ENCODE data around the gene RMDN3. TPM values are rescaled to one million over a fixed set of nuclear protein-coding genes. Genes with fewer than 3 reads are reported as not detected.

Gene RMDN3
- total and polyA plus RNA-seq, 9 of the 15 experiments (the other 6 are each of a cell fraction or from before 2014, with no cell fraction given) = 8.1 to 38.2 (median 25.9) TPM

DNA sequence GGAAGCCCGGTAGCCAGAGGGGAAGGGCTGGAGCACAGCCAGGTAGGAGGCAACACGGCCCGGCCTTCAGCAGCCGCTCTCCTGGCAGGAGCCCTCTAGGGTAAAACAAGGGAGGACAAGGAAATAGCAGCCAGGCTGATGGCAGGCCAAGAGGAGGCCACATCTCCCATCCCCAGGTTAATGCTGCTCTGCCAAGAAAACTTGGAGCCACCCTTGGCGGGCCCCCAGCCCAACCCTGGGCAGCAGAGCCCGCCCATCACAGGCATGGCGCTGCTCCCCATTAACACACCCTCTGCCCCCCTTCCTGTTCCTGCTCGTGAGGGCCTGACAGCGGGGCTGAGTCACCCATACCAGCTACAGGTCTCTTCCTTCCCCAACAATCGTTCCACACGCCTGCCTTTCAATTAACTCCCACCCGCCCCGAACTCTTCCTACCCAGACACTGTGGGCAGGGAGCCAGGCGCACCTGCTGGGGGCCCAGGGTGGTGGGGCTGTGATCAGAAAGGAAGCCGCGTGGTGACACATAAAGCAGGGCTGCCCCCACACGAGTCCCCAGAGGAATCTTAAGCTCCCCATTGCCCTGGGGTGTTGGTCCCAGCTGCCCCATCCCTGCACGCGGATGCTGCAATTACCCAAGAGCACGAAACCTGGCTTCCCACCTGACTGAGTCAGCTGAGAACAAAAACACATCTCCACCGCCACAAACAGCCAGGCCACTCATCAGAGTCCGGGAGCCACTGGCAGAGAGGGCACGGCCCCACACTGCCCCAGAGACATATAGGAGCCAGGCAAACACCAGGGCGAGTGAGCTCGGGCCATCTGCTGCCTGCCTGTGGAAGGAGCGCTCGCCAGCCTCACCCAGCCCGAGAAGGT, 14.5 kb upstream of the RMDN3 start, which contains the start of gene C15orf62 (continued):
- TF ChIP-seq, protein P1, sequence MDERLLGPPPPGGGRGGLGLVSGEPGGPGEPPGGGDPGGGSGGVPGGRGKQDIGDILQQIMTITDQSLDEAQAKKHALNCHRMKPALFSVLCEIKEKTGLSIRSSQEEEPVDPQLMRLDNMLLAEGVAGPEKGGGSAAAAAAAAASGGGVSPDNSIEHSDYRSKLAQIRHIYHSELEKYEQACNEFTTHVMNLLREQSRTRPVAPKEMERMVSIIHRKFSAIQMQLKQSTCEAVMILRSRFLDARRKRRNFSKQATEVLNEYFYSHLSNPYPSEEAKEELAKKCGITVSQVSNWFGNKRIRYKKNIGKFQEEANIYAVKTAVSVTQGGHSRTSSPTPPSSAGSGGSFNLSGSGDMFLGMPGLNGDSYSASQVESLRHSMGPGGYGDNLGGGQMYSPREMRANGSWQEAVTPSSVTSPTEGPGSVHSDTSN (CRISPR knock-in tag; IDR thresholded peaks at IDR 0.05; ENCODE audit: low read depth) = no peak
- TF ChIP-seq, protein P1 (tag; conservative IDR thresholded peaks at IDR 0.05; ENCODE audit: low read depth) = no peak

DNA sequence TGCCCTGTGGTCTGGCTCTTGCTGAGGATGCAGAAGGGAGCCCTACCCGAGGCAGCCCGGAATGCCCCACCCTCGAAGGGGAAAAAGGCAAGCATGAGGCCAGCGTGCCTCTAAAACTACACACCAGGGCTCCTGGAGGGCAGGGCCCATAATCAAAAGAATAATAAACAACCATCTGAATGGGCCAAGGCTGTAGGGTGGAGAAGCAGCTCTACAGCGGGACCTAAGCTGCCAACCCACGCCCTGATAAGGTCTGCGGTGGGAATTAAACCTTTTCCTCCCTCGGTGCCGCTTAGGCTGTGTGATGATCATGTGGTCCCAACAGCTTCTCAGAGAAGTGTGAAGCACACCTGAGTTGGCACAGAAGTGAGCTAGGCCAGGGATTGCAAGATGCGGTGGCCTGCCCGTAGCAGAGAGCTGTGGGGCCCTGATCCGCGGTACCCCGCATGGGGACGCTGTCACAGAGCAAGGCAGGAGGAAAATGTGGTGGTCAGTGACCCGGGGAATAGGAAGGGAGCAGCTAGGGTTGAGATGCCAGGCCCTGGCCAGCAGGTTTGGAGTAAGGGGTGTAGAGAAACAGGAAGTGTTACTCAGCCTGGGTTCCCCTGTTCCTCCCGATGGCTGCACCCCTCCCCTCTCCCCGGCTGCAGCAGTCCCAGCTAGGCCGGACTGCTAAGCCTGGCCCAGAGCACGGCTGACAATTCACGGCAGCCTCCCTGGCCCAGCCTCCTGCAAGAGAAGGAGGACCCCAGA, 13.6 kb upstream of the RMDN3 start:
- no peak for ATAC-seq
- intact Hi-C loops (cut with micrococcal nuclease) (loop anchor here (10.0 kb wide), 1 partner anchor 174 kb away; the partner anchor contains the start of gene KNL1), in situ Hi-C loops (cut with MboI) (no loop called here)
- H3K4me1 ChIP-seq (replicated peaks in 1 of 2; ENCODE audit: control insufficient read depth in 2 of 2, insufficient read depth in 2 of 2, low read length in 2 of 2) = peaks cover 16 to 59% of the 10 kb centered on the region in 2 experiments; a peak in 4 of 5 replicates
- H3K36me3 ChIP-seq (ENCODE audit: control insufficient read depth, insufficient read depth, low read length) = peaks cover 26% of the 10 kb centered on the region; the same call in 1 of the 3 replicates
- H3K4me3 ChIP-seq = no peak overlapping the region
- FAIRE-seq = no peak
- CTCF ChIA-PET (ENCODE audit: low intra/inter-chr PET ratio) = no interaction called here
- H3K9me3 ChIP-seq (replicated peaks; ENCODE audit: control insufficient read depth, insufficient read depth, low read depth, low read length) = no peaks in the 10 kb centered on the region
- TF ChIP-seq ZNF239 (CRISPR knock-in tag; IDR thresholded peaks at IDR 0.05) = peak; percentile 52; the same call in 1 of the 2 replicates
- no peak for TF ChIP-seq KAT7 (CRISPR knock-in tag; IDR thresholded peaks at IDR 0.05; ENCODE audit: borderline replicate concordance)
- TF ChIP-seq, protein P2, sequence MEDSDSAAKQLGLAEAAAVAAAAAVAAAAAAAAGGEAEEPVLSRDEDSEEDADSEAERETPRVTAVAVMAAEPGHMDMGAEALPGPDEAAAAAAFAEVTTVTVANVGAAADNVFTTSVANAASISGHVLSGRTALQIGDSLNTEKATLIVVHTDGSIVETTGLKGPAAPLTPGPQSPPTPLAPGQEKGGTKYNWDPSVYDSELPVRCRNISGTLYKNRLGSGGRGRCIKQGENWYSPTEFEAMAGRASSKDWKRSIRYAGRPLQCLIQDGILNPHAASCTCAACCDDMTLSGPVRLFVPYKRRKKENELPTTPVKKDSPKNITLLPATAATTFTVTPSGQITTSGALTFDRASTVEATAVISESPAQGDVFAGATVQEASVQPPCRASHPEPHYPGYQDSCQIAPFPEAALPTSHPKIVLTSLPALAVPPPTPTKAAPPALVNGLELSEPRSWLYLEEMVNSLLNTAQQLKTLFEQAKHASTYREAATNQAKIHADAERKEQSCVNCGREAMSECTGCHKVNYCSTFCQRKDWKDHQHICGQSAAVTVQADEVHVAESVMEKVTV (CRISPR knock-in tag; IDR thresholded peaks at IDR 0.05) = no peak
- TF ChIP-seq ZFPM2 (CRISPR knock-in tag; IDR thresholded peaks at IDR 0.05) = no peak
- H3K27ac ChIP-seq (ENCODE audit: extremely low read depth, low read depth, low read length) = no peak overlapping the region
- POLR2A ChIA-PET = no interaction called here
- H2AFZ ChIP-seq (ENCODE audit: low read depth, low read length) = no peak overlapping the region
- no peaks in the 10 kb centered on the region; the same call in none of the 2 replicates for H4K20me1 ChIP-seq (replicated peaks; ENCODE audit: control insufficient read depth, insufficient read depth, low read length)
- H3K27me3 ChIP-seq (ENCODE audit: control insufficient read depth in 2 of 2, insufficient read depth in 2 of 2, low read length in 2 of 2) = no peaks in the 10 kb centered on the region
- H3K79me2 ChIP-seq (ENCODE audit: control insufficient read depth, insufficient read depth, low read length) = no peaks in the 10 kb centered on the region
- no peak overlapping the region for H3K4me2 ChIP-seq (ENCODE audit: insufficient read depth, low read length)
- peak overlapping the region in 1 of 2 experiments; percentile 24; a peak in 1 of 4 replicates for H3K9ac ChIP-seq (ENCODE audit: insufficient read depth in 1 of 2, low read depth in 2 of 2, low read length in 2 of 2)
- WGBS (ENCODE audit: insufficient coverage, low coverage, missing lambda C conversion rate) = 82% methylated on average over 14 of the region's 21 CpGs
- no TSS peak for BruUV-seq (replicated peaks)
- no peak for DNase-seq (ENCODE audit: extremely low read depth in 1 of 4, low spot score in 3 of 4)
- no peaks in the 10 kb centered on the region for H3K9me1 ChIP-seq (ENCODE audit: control insufficient read depth, insufficient read depth, low read length)

Data from K562 (cell line).